ENCODE results near the gene CHMP3. TPM values are rescaled to one million over a fixed set of nuclear protein-coding genes. Genes with fewer than 3 reads are reported as not detected.

The CHMP3 gene
- total RNA-seq, 1 donor from 2014 or later = 21.9 TPM

DNA sequence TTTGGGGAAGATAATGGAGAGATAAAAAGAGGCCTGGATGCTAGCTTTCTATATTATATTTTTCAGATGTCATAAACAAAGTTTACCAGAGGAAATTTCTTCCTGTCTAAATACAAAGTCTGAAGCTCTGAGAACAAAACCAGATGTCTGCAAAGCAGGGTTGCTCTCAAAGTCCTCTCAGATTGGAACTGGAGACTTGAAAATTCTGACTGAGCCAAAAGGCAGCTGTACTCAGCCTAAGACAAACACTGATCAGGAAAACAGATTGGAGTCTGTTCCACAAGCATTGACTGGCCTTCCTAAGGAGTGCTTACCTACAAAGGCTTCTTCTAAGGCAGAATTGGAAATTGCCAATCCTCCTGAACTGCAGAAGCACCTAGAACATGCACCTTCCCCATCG, 96.9 kb downstream of the CHMP3 start:
- Mint-ChIP-seq H3K36me3 (peaks cover 38% of the 10 kb centered on the region), H3K27me3 (ENCODE audit: insufficient read depth, low read depth) (no peaks in the 10 kb centered on the region), H3K27ac (no peak overlapping the region), H3K4me1 (no peaks in the 10 kb centered on the region), H3K9me3 (no peaks in the 10 kb centered on the region), H3K4me3 (no peak overlapping the region)
- Histone ChIP-seq H3K9ac (no peak overlapping the region), H3K27me3 (no peaks in the 10 kb centered on the region), H3K79me2 (ENCODE audit: low read depth) (no peaks in the 10 kb centered on the region), H3F3A (ENCODE audit: low read depth) (no peaks in the 10 kb centered on the region), H3K27ac (no peak overlapping the region), H3K9me3 (ENCODE audit: low read depth) (no peaks in the 10 kb centered on the region), H3K4me3 (no peak overlapping the region), H4K20me1 (ENCODE audit: low read depth) (peaks cover 47% of the 10 kb centered on the region), H3K36me3 (peaks cover 29% of the 10 kb centered on the region), H2AFZ (replicated peaks) (no peak overlapping the region), H3K4me2 (no peak overlapping the region), H3K4me1 (no peaks in the 10 kb centered on the region)
- no peak for DNase-seq (ENCODE audit: low spot score)
- TF ChIP-seq EZH2phosphoT487 (IDR thresholded peaks at IDR 0.05) (no peak), EZH2 (IDR thresholded peaks at IDR 0.05) (no peak), CTCF (IDR thresholded peaks at IDR 0.05) (no peak)

DNA sequence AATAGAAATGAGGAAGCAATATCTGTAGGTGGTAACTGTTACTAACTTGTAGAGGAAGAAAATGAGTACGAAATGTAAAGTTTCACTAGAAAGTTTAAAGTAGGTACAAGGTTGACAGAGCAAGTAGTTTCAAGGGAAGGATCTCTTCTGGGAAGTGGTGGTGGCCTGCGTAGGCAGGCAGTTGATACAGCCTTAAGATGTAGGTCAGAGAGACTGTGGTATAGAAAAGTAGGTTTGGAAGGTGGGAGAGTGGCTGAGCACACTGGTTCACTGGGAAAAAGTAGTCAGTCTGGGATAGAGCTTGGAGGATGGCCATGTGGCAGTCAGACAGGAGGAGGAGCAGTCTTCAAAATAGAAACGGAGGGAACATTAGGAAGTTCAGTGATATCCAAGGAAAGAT, 98.6 kb downstream of the CHMP3 start:
- no peaks in the 10 kb centered on the region for H3K27me3 Mint-ChIP-seq (ENCODE audit: insufficient read depth, low read depth)
- Histone ChIP-seq H3K4me3 (no peak overlapping the region), H3K27ac (no peak overlapping the region), H3K79me2 (ENCODE audit: low read depth) (no peaks in the 10 kb centered on the region), H3K9ac (no peak overlapping the region), H3K4me1 (no peaks in the 10 kb centered on the region), H4K20me1 (ENCODE audit: low read depth) (peaks cover 42% of the 10 kb centered on the region), H3F3A (ENCODE audit: low read depth) (no peaks in the 10 kb centered on the region), H3K27me3 (no peaks in the 10 kb centered on the region), H3K36me3 (peaks cover 34% of the 10 kb centered on the region), H3K9me3 (ENCODE audit: low read depth) (no peaks in the 10 kb centered on the region), H3K4me2 (no peak overlapping the region), H2AFZ (replicated peaks) (no peak overlapping the region)
- DNase-seq (ENCODE audit: low spot score) = no peak
- TF ChIP-seq CTCF (IDR thresholded peaks at IDR 0.05) = no peak
- no peak for TF ChIP-seq EZH2phosphoT487 (IDR thresholded peaks at IDR 0.05)
- TF ChIP-seq EZH2 (IDR thresholded peaks at IDR 0.05) = no peak
- no peaks in the 10 kb centered on the region for H3K4me1 Mint-ChIP-seq
- no peak overlapping the region for H3K27ac Mint-ChIP-seq
- no peaks in the 10 kb centered on the region for H3K9me3 Mint-ChIP-seq
- H3K36me3 Mint-ChIP-seq = peaks cover 42% of the 10 kb centered on the region
- no peak overlapping the region for H3K4me3 Mint-ChIP-seq

- no peaks in the 10 kb centered on the region for H3K4me1 Mint-ChIP-seq
- no peak for DNase-seq (ENCODE audit: low spot score)
- no peak overlapping the region for H3K4me2 ChIP-seq
- H3K36me3 ChIP-seq = peaks cover 37% of the 10 kb centered on the region
- H3K9ac ChIP-seq = no peak overlapping the region
- H3F3A ChIP-seq (ENCODE audit: low read depth) = no peaks in the 10 kb centered on the region
- H3K4me3 ChIP-seq = no peak overlapping the region
- H3K9me3 ChIP-seq (ENCODE audit: low read depth) = no peaks in the 10 kb centered on the region
- TF ChIP-seq CTCF (IDR thresholded peaks at IDR 0.05) (no peak), EZH2phosphoT487 (IDR thresholded peaks at IDR 0.05) (no peak)
- no peak overlapping the region for H3K27ac ChIP-seq
- no peaks in the 10 kb centered on the region for H3K27me3 Mint-ChIP-seq (ENCODE audit: insufficient read depth, low read depth)
- H4K20me1 ChIP-seq (ENCODE audit: low read depth) = peaks cover 19% of the 10 kb centered on the region
- peaks cover 48% of the 10 kb centered on the region for H3K36me3 Mint-ChIP-seq
- H3K27ac Mint-ChIP-seq = no peak overlapping the region
- H3K27me3 ChIP-seq = no peaks in the 10 kb centered on the region
- no peaks in the 10 kb centered on the region for H3K9me3 Mint-ChIP-seq
- H3K4me3 Mint-ChIP-seq = no peak overlapping the region
- no peak overlapping the region for H2AFZ ChIP-seq (replicated peaks)
- no peaks in the 10 kb centered on the region for H3K79me2 ChIP-seq (ENCODE audit: low read depth)
- H3K4me1 ChIP-seq = no peaks in the 10 kb centered on the region
These were observed 102.0 kb downstream of the CHMP3 start for GRCh38 chr2:86461042-86461743.

All from neural progenitor cell (in vitro differentiated cells).